Small intestine (tissue), 7 donors: Measurements from ENCODE around the gene SCIN. TPM values are rescaled to one million over a fixed set of nuclear protein-coding genes. Genes with fewer than 3 reads are reported as not detected.
"Not testable (repeated sequence)": the region's sequence is repeated elsewhere in the genome, so short reads cannot be mapped to it uniquely, and the experiment has no call there.

ENCODE experiments used
- DNase-seq, 2 donors: peaks; one replicate each; pipeline versions ENCODE4 v3.0.0 to v3.0.0-alpha.2; 2013
- FAIRE-seq: peaks from 2 replicates; lab custom pipeline; 2012; peaks lifted over from hg19 to GRCh38; lab: Jason Lieb, UNC
- H3K27ac ChIP-seq, 3 donors: one replicate each; pipeline ENCODE4 v1.5.1; 2013; ENCODE audit warnings: low read length in 2 of 3, mild to moderate bottlenecking in 2 of 3, control low read depth in 1 of 3, inconsistent platforms in 1 of 3, low read depth in 1 of 3, moderate library complexity in 1 of 3
- H3K27me3 ChIP-seq, 3 donors: one replicate each; pipeline ENCODE4 v1.6.1; 2013; ENCODE audit warnings: low read length in 3 of 3, inconsistent platforms in 1 of 3; ENCODE audit not compliant: control insufficient read depth in 3 of 3, insufficient read depth in 3 of 3
- H3K36me3 ChIP-seq, 3 donors: one replicate each; pipeline ENCODE4 v1.6.1; 2013; ENCODE audit warnings: low read length in 3 of 3, inconsistent platforms in 1 of 3, low read depth in 1 of 3, mild to moderate bottlenecking in 1 of 3, moderate library complexity in 1 of 3; ENCODE audit not compliant: control insufficient read depth in 3 of 3, insufficient read depth in 2 of 3
- H3K4me1 ChIP-seq, 3 donors: one replicate each; pipeline ENCODE4 v1.6.1; 2013; ENCODE audit warnings: low read length in 2 of 3, inconsistent platforms in 1 of 3, low read depth in 1 of 3, mild to moderate bottlenecking in 1 of 3, moderate library complexity in 1 of 3; ENCODE audit not compliant: control insufficient read depth in 3 of 3, insufficient read depth in 2 of 3
- H3K4me3 ChIP-seq, 3 donors: one replicate each; pipeline ENCODE4 v1.5.1; 2013; ENCODE audit warnings: low read length in 3 of 3, control low read depth in 1 of 3, inconsistent platforms in 1 of 3, low read depth in 1 of 3, mild to moderate bottlenecking in 1 of 3, moderate library complexity in 1 of 3
- H3K9me3 ChIP-seq, 2 donors: one replicate each; pipeline ENCODE4 v1.6.1; 2013; ENCODE audit warnings: low read depth in 1 of 2, low read length in 1 of 2; ENCODE audit not compliant: control insufficient read depth in 2 of 2, insufficient read depth in 1 of 2
- WGBS, 3 donors: extraction: QIAGEN DNeasy Blood & Tissue Kit; methylation state at CpG; one replicate each; pipeline ENCODE4 v1.1.7; 2013; 5-methylcytosine and 5-hydroxymethylcytosine counted together
- polyA plus RNA-seq, 4 donors: library from polyadenylated mRNA; stranded (reverse) in 3 of 4; unstranded in 1 of 4; fragments of 200-250 nt in 3 of 4; fragments of 120-200 nt in 1 of 4; gene quantifications; one replicate each; pipeline versions ENCODE4 v1.2.1 to v1.2.3, GENCODE V29; 2013
- donor health status: healthy with polysubstance abuse.
- donor health status: control.
- donor health status: control.
- donor health status: Bipolar disorder and iron deficiency.
- donor health status: healthy.

Gene SCIN
- polyA plus RNA-seq, 4 donors = 3.3 to 61.1 (median 21.2) TPM

DNA sequence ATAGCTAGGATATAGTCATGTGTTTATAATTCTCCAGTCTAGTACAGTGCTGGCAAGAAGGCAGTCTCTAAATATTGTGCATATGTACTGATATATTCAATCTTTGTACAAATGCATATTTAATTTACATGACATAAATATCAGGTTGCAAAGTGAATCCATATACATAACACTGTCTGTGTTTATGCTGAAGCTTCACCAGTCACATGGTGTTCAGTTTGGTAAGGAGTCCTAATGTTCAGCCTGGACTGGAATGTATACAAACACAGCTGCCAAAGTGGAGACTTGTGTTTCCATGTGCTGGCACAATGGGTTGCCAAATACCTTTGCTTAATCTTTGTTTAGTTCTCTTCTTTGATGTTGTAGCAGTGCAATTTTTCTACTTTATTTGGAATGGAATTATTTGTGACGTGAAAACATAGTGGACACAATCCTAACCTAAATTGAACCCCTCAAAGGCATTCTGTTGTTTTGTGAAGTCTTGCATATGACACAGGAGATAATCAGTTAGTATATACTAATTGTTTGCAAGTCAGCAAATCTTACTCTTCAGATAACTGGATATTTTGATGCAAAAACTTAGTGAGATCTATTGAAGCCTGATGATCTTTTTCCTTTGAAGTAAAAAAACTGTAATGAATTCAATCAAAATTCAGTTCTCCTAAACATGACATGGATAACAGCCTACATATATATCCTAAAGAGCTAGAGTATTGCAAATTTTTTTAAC lies 99.6 kb downstream of the SCIN start:
- no peak for DNase-seq
- Histone ChIP-seq H3K27me3 (no peaks in the 10 kb centered on the region), H3K27ac (no peak overlapping the region), H3K4me3 (no peak overlapping the region), H3K4me1 (no peaks in the 10 kb centered on the region), H3K9me3 (no peaks in the 10 kb centered on the region), H3K36me3 (no peaks in the 10 kb centered on the region)
- no peak for FAIRE-seq
- 59 to 98% (median 77%) methylated on average over 1 of the region's 1 CpG for WGBS, 3 donors

GRCh38 chr7:12670743-12671520 lies 100.4 kb downstream of the SCIN start:
- Histone ChIP-seq H3K9me3 (peaks cover 0 to 5% of the 10 kb centered on the region in 2 donors), H3K4me3 (no peak overlapping the region), H3K27ac (peak overlapping the region in 1 of 3 donors; percentile 24), H3K36me3 (no peaks in the 10 kb centered on the region), H3K27me3 (no peaks in the 10 kb centered on the region), H3K4me1 (no peaks in the 10 kb centered on the region)
- no peak for FAIRE-seq
- no peak for DNase-seq
- WGBS, 3 donors = 60 to 78% (median 73%) methylated on average over 6 of the region's 6 CpGs

DNA sequence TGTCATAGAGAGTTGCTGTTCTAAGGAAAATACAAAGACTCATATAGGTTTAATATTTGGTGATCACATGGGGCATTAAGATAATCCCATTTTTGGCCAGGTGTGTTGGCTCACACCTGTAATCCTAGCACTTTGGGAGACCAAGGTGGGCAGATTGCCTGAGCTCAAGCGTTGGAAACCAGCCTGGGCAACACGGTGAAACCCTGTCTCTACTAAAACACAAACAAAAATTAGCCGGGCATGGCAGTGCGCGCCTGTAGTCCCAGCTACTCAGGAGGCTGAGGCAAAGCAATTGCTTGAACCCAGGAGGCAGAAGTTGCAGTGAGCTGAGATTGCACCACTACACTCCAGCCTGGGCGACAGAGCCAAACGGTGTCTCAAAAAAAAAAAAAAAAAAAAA lies 102.9 kb downstream of the SCIN start:
- not testable (repeated sequence) for H3K36me3 ChIP-seq, FAIRE-seq, DNase-seq, H3K4me3 ChIP-seq, H3K27ac ChIP-seq, H3K27me3 ChIP-seq, H3K4me1 ChIP-seq, H3K9me3 ChIP-seq
- 89 to 93% (median 89%) methylated on average over 7 of the region's 7 CpGs for WGBS, 3 donors

GRCh38 chr7:12674053-12674452 lies 103.5 kb downstream of the SCIN start:
- no peak for FAIRE-seq

DNA sequence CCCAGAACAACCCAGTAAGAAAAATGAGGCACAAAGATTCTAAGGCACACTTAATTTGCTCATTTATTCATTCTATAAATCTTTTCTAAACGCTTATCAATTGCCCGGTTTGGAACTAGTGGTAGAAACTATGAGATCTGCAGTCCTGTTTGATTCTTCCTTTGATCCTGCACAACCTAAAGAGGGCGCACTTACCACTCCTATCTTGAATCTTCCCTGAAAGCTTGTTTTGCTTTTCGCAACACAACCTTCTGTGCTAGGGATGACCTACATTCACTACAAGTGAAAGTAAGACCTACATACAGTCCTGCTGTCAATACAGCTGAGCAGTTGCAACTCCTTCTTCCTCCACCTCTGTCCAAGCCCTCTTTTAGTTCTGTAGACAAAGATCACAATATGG lies 104.3 kb downstream of the SCIN start:
- DNase-seq (peak; percentile 50 to 74), FAIRE-seq (no peak)
- Histone ChIP-seq H3K9me3 (peaks cover 0 to 8% of the 10 kb centered on the region in 2 donors), H3K4me3 (no peak overlapping the region), H3K27ac (no peak overlapping the region), H3K27me3 (no peaks in the 10 kb centered on the region), H3K4me1 (no peaks in the 10 kb centered on the region), H3K36me3 (no peaks in the 10 kb centered on the region)
- 24 to 64% (median 45%) methylated on average over 4 of the region's 4 CpGs for WGBS, 3 donors

More at GRCh38 chr7:12674053-12674452, 103.5 kb downstream of the SCIN start:
- no peak overlapping the region for H3K27ac ChIP-seq
- no peaks in the 10 kb centered on the region for H3K4me1 ChIP-seq
- H3K4me3 ChIP-seq = no peak overlapping the region
- H3K36me3 ChIP-seq = no peaks in the 10 kb centered on the region
- H3K27me3 ChIP-seq = no peaks in the 10 kb centered on the region
- peaks cover 0 to 8% of the 10 kb centered on the region in 2 donors for H3K9me3 ChIP-seq
- DNase-seq = no peak
- WGBS, 3 donors = 90 to 96% (median 95%) methylated on average over 2 of the region's 2 CpGs

DNA sequence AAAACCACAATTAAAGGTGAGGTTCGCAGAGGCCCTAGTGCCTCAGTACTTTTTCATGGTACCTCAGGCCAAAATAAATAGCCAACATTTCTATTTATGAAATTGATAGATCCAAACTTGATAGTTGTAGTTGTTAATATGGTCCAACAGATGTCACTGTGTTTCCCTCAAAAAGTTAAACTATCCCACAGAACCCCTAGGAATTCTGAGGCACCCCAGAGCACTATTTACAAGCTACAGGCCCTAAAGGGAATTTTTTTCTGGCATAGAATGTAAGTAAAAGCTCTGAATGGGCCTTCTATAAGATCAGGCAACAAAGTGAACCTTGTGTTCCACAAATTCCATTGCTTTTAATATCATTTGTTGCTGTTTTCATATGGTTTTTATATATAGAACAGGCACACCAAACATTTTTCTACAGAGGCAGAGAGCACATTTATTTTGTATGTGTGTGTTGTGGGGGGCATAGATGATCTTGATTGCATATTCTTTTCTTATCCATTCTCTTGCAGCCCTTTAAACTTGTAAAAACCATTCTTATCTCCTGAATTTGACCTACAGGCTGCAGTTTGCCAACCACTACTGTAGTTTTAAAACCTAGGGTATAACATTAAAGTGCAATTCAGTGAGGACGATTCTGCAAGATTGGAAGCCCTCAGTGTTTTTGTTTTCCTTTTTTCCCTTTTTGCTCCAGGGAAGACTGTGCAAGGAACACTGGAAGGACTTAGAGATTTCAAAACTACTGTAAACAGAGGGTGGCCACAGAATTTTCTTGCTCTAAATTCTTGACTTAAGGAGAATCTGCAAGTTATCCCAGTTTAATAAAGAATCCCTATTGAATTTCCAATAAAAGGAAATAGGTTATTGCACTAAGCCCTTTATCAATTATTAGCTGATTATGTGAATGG lies 113.4 kb downstream of the SCIN start:
- Histone ChIP-seq H3K4me1 (no peaks in the 10 kb centered on the region), H3K36me3 (no peaks in the 10 kb centered on the region), H3K27ac (no peak overlapping the region), H3K9me3 (no peaks in the 10 kb centered on the region), H3K27me3 (no peaks in the 10 kb centered on the region), H3K4me3 (no peak overlapping the region)
- WGBS, 3 donors = 43 to 61% (median 45%) methylated on average over 2 of the region's 2 CpGs
- DNase-seq (peak in 1 of 2 donors; percentile 32), FAIRE-seq (no peak)

GRCh38 chr7:12684733-12685132 lies 114.2 kb downstream of the SCIN start:
- H3K27ac ChIP-seq = no peak overlapping the region
- no peak overlapping the region for H3K4me3 ChIP-seq
- WGBS, 3 donors = 90 to 95% (median 94%) methylated on average over 19 of the region's 19 CpGs
- FAIRE-seq = no peak
- H3K27me3 ChIP-seq = no peaks in the 10 kb centered on the region
- H3K9me3 ChIP-seq = no peaks in the 10 kb centered on the region
- no peak for DNase-seq
- H3K36me3 ChIP-seq = no peaks in the 10 kb centered on the region
- no peaks in the 10 kb centered on the region for H3K4me1 ChIP-seq

DNA sequence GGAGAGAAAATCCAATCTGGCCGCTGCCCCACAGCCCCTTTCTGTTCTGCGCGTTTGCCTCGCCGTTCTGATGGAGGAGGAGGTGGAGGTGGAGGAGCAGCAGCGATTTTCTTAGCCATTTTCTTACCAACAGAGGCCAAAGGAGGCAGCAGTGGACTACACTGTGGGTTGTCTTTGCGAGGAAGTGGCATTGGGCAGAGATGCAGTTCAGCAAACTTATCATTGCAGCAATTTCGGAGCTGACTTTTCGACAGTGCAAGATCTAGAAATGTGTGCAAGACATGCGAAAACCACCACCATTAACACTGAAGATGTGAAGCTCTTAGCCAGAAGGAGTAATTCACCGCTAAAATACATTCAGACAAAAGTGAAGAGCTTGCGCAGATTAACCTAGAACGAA lies 115.0 kb downstream of the SCIN start:
- Histone ChIP-seq H3K27me3 (no peaks in the 10 kb centered on the region), H3K4me3 (no peak overlapping the region), H3K9me3 (no peaks in the 10 kb centered on the region), H3K4me1 (no peaks in the 10 kb centered on the region), H3K27ac (peak overlapping the region in 1 of 3 donors; percentile 63), H3K36me3 (no peaks in the 10 kb centered on the region)
- FAIRE-seq (no peak), DNase-seq (no peak)
- WGBS, 3 donors = 81 to 91% (median 86%) methylated on average over 13 of the region's 13 CpGs
